Measurements from ENCODE around the gene ZNF175. TPM values are rescaled to one million over a fixed set of nuclear protein-coding genes. Genes with fewer than 3 reads are reported as not detected.

Gene ZNF175
- total RNA-seq, 1 experiment from 2014 or later: 6.9 TPM

- intact Hi-C loops (cut with micrococcal nuclease): loop anchor here (5.0 kb wide), 1 partner anchor 197 kb away; no protein-coding TSS in a partner anchor
- peaks cover 21% of the 10 kb centered on the region for H3K9me3 Mint-ChIP-seq (ENCODE audit: unreplicated experiment)
- ChIA-PET POLR2A (no interaction called here), CTCF (no interaction called here)
- TF ChIP-seq CTCF (IDR thresholded peaks at IDR 0.05; ENCODE audit: unreplicated experiment): no peak
- BruUV-seq (replicated peaks): no TSS peak
- H3K27me3 Mint-ChIP-seq (ENCODE audit: insufficient read depth, unreplicated experiment): no peaks in the 10 kb centered on the region
- DNase-seq (ENCODE audit: unreplicated experiment): no peak
- peaks cover 25% of the 10 kb centered on the region for H3K36me3 Mint-ChIP-seq (ENCODE audit: insufficient read depth, unreplicated experiment)
- H3K4me1 Mint-ChIP-seq (ENCODE audit: insufficient read depth, unreplicated experiment): peaks cover 20% of the 10 kb centered on the region
- no peak overlapping the region for H3K4me3 Mint-ChIP-seq (ENCODE audit: unreplicated experiment)
- H3K27ac Mint-ChIP-seq (ENCODE audit: low read depth, unreplicated experiment): no peak overlapping the region
Observed at GRCh38 chr19:51590441-51590840, 19.4 kb downstream of the ZNF175 start.

GRCh38 chr19:51592521-51592920 lies 21.4 kb downstream of the ZNF175 start:
- peaks cover 7% of the 10 kb centered on the region for H3K36me3 Mint-ChIP-seq (ENCODE audit: insufficient read depth, unreplicated experiment)
- CTCF ChIA-PET: interaction anchor here (0.7 kb wide), 1 partner anchor 211 kb away, joined by 3 read pairs; no protein-coding TSS in a partner anchor

GRCh38 chr19:51593138-51593890 lies 22.2 kb downstream of the ZNF175 start:
- peaks cover 20% of the 10 kb centered on the region for H3K4me1 Mint-ChIP-seq (ENCODE audit: insufficient read depth, unreplicated experiment)
- intact Hi-C loops (cut with micrococcal nuclease): loop anchor here (5.0 kb wide), 1 partner anchor 194 kb away; no protein-coding TSS in a partner anchor
- H3K9me3 Mint-ChIP-seq (ENCODE audit: unreplicated experiment): peaks cover 25% of the 10 kb centered on the region
- no peaks in the 10 kb centered on the region for H3K27me3 Mint-ChIP-seq (ENCODE audit: insufficient read depth, unreplicated experiment)
- TF ChIP-seq CTCF (IDR thresholded peaks at IDR 0.05; ENCODE audit: unreplicated experiment): no peak
- ChIA-PET POLR2A (interaction anchor here (0.8 to 2.3 kb wide), 3 partner anchors 22 to 388 kb away, joined by 3 to 12 read pairs (median 3); partner anchors contain the start of gene ZNF175), CTCF (interaction anchor here (0.7 kb wide), 1 partner anchor 212 kb away, joined by 3 read pairs; no protein-coding TSS in a partner anchor)
- H3K27ac Mint-ChIP-seq (ENCODE audit: low read depth, unreplicated experiment): peak overlapping the region; percentile 52
- BruUV-seq (replicated peaks): no TSS peak
- DNase-seq (ENCODE audit: unreplicated experiment): no peak
- peaks cover 6% of the 10 kb centered on the region for H3K36me3 Mint-ChIP-seq (ENCODE audit: insufficient read depth, unreplicated experiment)
- H3K4me3 Mint-ChIP-seq (ENCODE audit: unreplicated experiment): peak overlapping the region; percentile 86

More at GRCh38 chr19:51592521-51592920, 21.4 kb downstream of the ZNF175 start:
- no peak for DNase-seq (ENCODE audit: unreplicated experiment)
- Mint-ChIP-seq H3K4me1 (ENCODE audit: insufficient read depth, unreplicated experiment) (peaks cover 20% of the 10 kb centered on the region), H3K9me3 (ENCODE audit: unreplicated experiment) (peaks cover 23% of the 10 kb centered on the region), H3K4me3 (ENCODE audit: unreplicated experiment) (peak overlapping the region; percentile 10), H3K27ac (ENCODE audit: low read depth, unreplicated experiment) (no peak overlapping the region), H3K27me3 (ENCODE audit: insufficient read depth, unreplicated experiment) (no peaks in the 10 kb centered on the region)
- no peak for TF ChIP-seq CTCF (IDR thresholded peaks at IDR 0.05; ENCODE audit: unreplicated experiment)
- no TSS peak for BruUV-seq (replicated peaks)
- intact Hi-C loops (cut with micrococcal nuclease): loop anchor here (5.0 kb wide), 1 partner anchor 195 kb away; no protein-coding TSS in a partner anchor
- POLR2A ChIA-PET: no interaction called here

Data from MCF 10A (cell line).